ENCODE results near the gene ZSCAN9. TPM values are rescaled to one million over a fixed set of nuclear protein-coding genes. Genes with fewer than 3 reads are reported as not detected.
A peak's percentile ranks its signal among the peaks of the same experiment; 100 is the strongest.

ZSCAN9 gene
- total RNA-seq, 3 donors from 2014 or later = 9.0 to 19.3 (median 19.3) TPM

- peak in 1 of 2 donors; percentile 61 for DNase-seq (ENCODE audit: low spot score in 2 of 2)
- peaks cover 7 to 12% of the 10 kb centered on the region in 2 donors for H3K9me3 ChIP-seq
- H3K27ac ChIP-seq = no peak within 1 kb of the TSS
- peak within 1 kb of the TSS; percentile 28 to 68 (median 48) for H3K4me3 ChIP-seq
- intact Hi-C loops (cut with DNase I; ENCODE audit: low total_unique reads) = no loop called here
- H3K36me3 ChIP-seq = no peaks in the 10 kb centered on the region
- TF ChIP-seq CTCF (IDR thresholded peaks at IDR 0.05) = no peak
- peak in 1 of 3 donors; percentile 29 for TF ChIP-seq POLR2AphosphoS5 (IDR thresholded peaks at IDR 0.05)
- TF ChIP-seq POLR2A (IDR thresholded peaks at IDR 0.05) = no peak
- no peaks in the 10 kb centered on the region for H3K4me1 ChIP-seq
- peaks cover 0 to 7% of the 10 kb centered on the region in 2 donors for H3K27me3 ChIP-seq
These were observed 34.1 kb downstream of the ZSCAN9 start, which contains the start of gene NKAPL for GRCh38 chr6:28258877-28259777. NKAPL (plus strand) TSS chr6:28259297; CDS start chr6:28259372, 75 bp downstream.

GRCh38 chr6:28263922-28264321 is 38.8 kb downstream of the ZSCAN9 start:
- Histone ChIP-seq H3K36me3 (no peaks in the 10 kb centered on the region), H3K4me1 (peaks cover 0 to 9% of the 10 kb centered on the region in 2 donors), H3K27ac (no peak overlapping the region), H3K27me3 (no peaks in the 10 kb centered on the region), H3K9me3 (peaks cover 7 to 12% of the 10 kb centered on the region in 2 donors), H3K4me3 (no peak overlapping the region)
- intact Hi-C loops (cut with DNase I; ENCODE audit: low total_unique reads) = no loop called here
- TF ChIP-seq POLR2A (IDR thresholded peaks at IDR 0.05) (no peak), CTCF (IDR thresholded peaks at IDR 0.05) (no peak), POLR2AphosphoS5 (IDR thresholded peaks at IDR 0.05) (no peak)
- DNase-seq (ENCODE audit: low spot score in 2 of 2) = no peak

GRCh38 chr6:28264834-28265401 is 39.8 kb downstream of the ZSCAN9 start:
- H3K4me3 ChIP-seq = no peak overlapping the region
- H3K4me1 ChIP-seq = peaks cover 0 to 9% of the 10 kb centered on the region in 2 donors
- no peak for DNase-seq (ENCODE audit: low spot score in 2 of 2)
- no peak overlapping the region for H3K27ac ChIP-seq
- no peaks in the 10 kb centered on the region for H3K27me3 ChIP-seq
- intact Hi-C loops (cut with DNase I; ENCODE audit: low total_unique reads) = no loop called here
- peaks cover 0 to 6% of the 10 kb centered on the region in 2 donors for H3K9me3 ChIP-seq
- no peaks in the 10 kb centered on the region for H3K36me3 ChIP-seq
- TF ChIP-seq CTCF (IDR thresholded peaks at IDR 0.05) (no peak), POLR2AphosphoS5 (IDR thresholded peaks at IDR 0.05) (no peak), POLR2A (IDR thresholded peaks at IDR 0.05) (no peak)

- TF ChIP-seq POLR2A (IDR thresholded peaks at IDR 0.05) = no peak
- TF ChIP-seq CTCF (IDR thresholded peaks at IDR 0.05) = no peak
- no peak for TF ChIP-seq POLR2AphosphoS5 (IDR thresholded peaks at IDR 0.05)
- H3K27ac ChIP-seq = peak overlapping the region; percentile 91 to 96
- no peaks in the 10 kb centered on the region for H3K36me3 ChIP-seq
- intact Hi-C loops (cut with DNase I; ENCODE audit: low total_unique reads) = no loop called here
- no peaks in the 10 kb centered on the region for H3K9me3 ChIP-seq
- H3K4me3 ChIP-seq = peak overlapping the region; percentile 74 to 90 (median 75)
- peaks cover 0 to 9% of the 10 kb centered on the region in 2 donors for H3K4me1 ChIP-seq
- DNase-seq (ENCODE audit: low spot score in 2 of 2) = no peak
- H3K27me3 ChIP-seq = no peaks in the 10 kb centered on the region
These were observed 41.5 kb downstream of the ZSCAN9 start for GRCh38 chr6:28266563-28266961.
